ENCODE data around the gene ARHGEF11.
A peak's percentile ranks its signal among the peaks of the same experiment; 100 is the strongest.

Gene ARHGEF11

GRCh38 chr1:157021688-157022087 is 23.9 kb downstream of the ARHGEF11 start:
- no peak for TF ChIP-seq CTCF (IDR thresholded peaks at IDR 0.05; ENCODE audit: insufficient read depth, low read depth, low read length, missing control alignments)
- DNase-seq (ENCODE audit: low read depth): no peak
- no peak overlapping the region for H3K4me3 ChIP-seq (ENCODE audit: low read length)

- no peak for TF ChIP-seq CTCF (IDR thresholded peaks at IDR 0.05; ENCODE audit: insufficient read depth, low read depth, low read length, missing control alignments)
Measured at GRCh38 chr1:157019457-157019856, 26.1 kb downstream of the ARHGEF11 start.

GRCh38 chr1:157011845-157012244 is 33.7 kb downstream of the ARHGEF11 start:
- H3K4me3 ChIP-seq (ENCODE audit: low read length): no peak overlapping the region
- no peak for DNase-seq (ENCODE audit: low read depth)
- no peak for TF ChIP-seq CTCF (IDR thresholded peaks at IDR 0.05; ENCODE audit: insufficient read depth, low read depth, low read length, missing control alignments)

More at GRCh38 chr1:157019457-157019856, 26.1 kb downstream of the ARHGEF11 start:
- DNase-seq (ENCODE audit: low read depth): no peak
- no peak overlapping the region for H3K4me3 ChIP-seq (ENCODE audit: low read length)

- DNase-seq (ENCODE audit: low read depth): peak; percentile 7
- no peak overlapping the region for H3K4me3 ChIP-seq (ENCODE audit: low read length)
- no peak for TF ChIP-seq CTCF (IDR thresholded peaks at IDR 0.05; ENCODE audit: insufficient read depth, low read depth, low read length, missing control alignments)
Measured at GRCh38 chr1:157008502-157008901, 37.0 kb downstream of the ARHGEF11 start.

- H3K4me3 ChIP-seq (ENCODE audit: low read length): no peak overlapping the region
- TF ChIP-seq CTCF (IDR thresholded peaks at IDR 0.05; ENCODE audit: insufficient read depth, low read depth, low read length, missing control alignments): no peak
- DNase-seq (ENCODE audit: low read depth): no peak
Measured at GRCh38 chr1:157007306-157007705, 38.2 kb downstream of the ARHGEF11 start.

- no peak for TF ChIP-seq CTCF (IDR thresholded peaks at IDR 0.05; ENCODE audit: insufficient read depth, low read depth, low read length, missing control alignments)
- no peak overlapping the region for H3K4me3 ChIP-seq (ENCODE audit: low read length)
- DNase-seq (ENCODE audit: low read depth): no peak
Measured at GRCh38 chr1:157006676-157007075, 38.9 kb downstream of the ARHGEF11 start.

- TF ChIP-seq CTCF (IDR thresholded peaks at IDR 0.05; ENCODE audit: insufficient read depth, low read depth, low read length, missing control alignments): no peak
Measured at GRCh38 chr1:157005965-157006364, 39.6 kb downstream of the ARHGEF11 start.

More at GRCh38 chr1:157005965-157006364, 39.6 kb downstream of the ARHGEF11 start:
- no peak for DNase-seq (ENCODE audit: low read depth)
- no peak overlapping the region for H3K4me3 ChIP-seq (ENCODE audit: low read length)

All from epithelial cell of esophagus (primary cell).